IMR-90 (cell line): Measurements from ENCODE around the gene LINGO1. TPM values are rescaled to one million over a fixed set of nuclear protein-coding genes. Genes with fewer than 3 reads are reported as not detected.

Experiments used
- ATAC-seq: fragments of 200-7000 bp; cut with Tn5 transposase; 2 replicates; pipeline ENCODE4 v1.9.1; 2020; ENCODE audit warnings: low read depth, mild to moderate bottlenecking, moderate library complexity
- BruUV-seq: library from RNA; stranded (reverse); fragments of 400-500 nt; replicated peaks from 2 replicates; lab custom pipeline; 2021; lab: Mats Ljungman, UMichigan
- CTCF ChIA-PET: fragments of 300-600 bp; formaldehyde crosslinking; extraction: SDS; loops from one replicate; lab custom pipeline; 2021; ENCODE audit warnings: antibody characterized with exemption; lab: Yijun Ruan, JAX
- POLR2A ChIA-PET: fragments of 300-600 bp; sonication (Branson Sonifier 250); formaldehyde crosslinking; loops from one replicate; lab custom pipeline; 2022; ENCODE audit warnings: antibody characterized with exemption; ENCODE audit not compliant: unreplicated experiment; lab: Charles Lee
- DNase-seq: peaks from one replicate; pipeline ENCODE4 v3.0.0; 2013
- H2AFZ ChIP-seq: replicated peaks from 2 replicates; pipeline ENCODE3; 2013; ENCODE audit warnings: low read length, mild to moderate bottlenecking; ENCODE audit not compliant: poor library complexity
- H2AK5ac ChIP-seq: 2 replicates; pipeline ENCODE4 v1.6.1; 2013; ENCODE audit warnings: low read depth, low read length, inconsistent platforms
- H2AK9ac ChIP-seq: replicated peaks from 2 replicates; pipeline ENCODE3; 2013; ENCODE audit warnings: mild to moderate bottlenecking, low read depth, low read length, moderate library complexity; ENCODE audit not compliant: poor library complexity
- H2BK120ac ChIP-seq: 2 replicates; pipeline ENCODE4 v1.6.1; 2013; ENCODE audit warnings: low read depth, low read length, inconsistent platforms
- H2BK15ac ChIP-seq: 3 replicates; pipeline ENCODE4 v1.6.1; 2013; ENCODE audit warnings: low read depth, low read length, inconsistent platforms
- H2BK20ac ChIP-seq: 2 replicates; pipeline ENCODE4 v1.6.1; 2013; ENCODE audit warnings: low read depth, mild to moderate bottlenecking, inconsistent platforms, low read length, moderate library complexity
- H2BK5ac ChIP-seq: 2 replicates; pipeline ENCODE4 v1.6.1; 2013; ENCODE audit warnings: mild to moderate bottlenecking, low read depth, low read length, inconsistent platforms; ENCODE audit not compliant: poor library complexity, severe bottlenecking
- H3K14ac ChIP-seq: replicated peaks from 2 replicates; pipeline ENCODE4 v1.6.1; 2013; ENCODE audit warnings: low read depth, low read length, inconsistent platforms
- H3K18ac ChIP-seq: 2 replicates; pipeline ENCODE4 v1.6.1; 2013; ENCODE audit warnings: low read depth, low read length, control low read depth
- H3K23ac ChIP-seq: 2 replicates; pipeline ENCODE4 v1.6.1; 2013; ENCODE audit warnings: low read depth, low read length, inconsistent platforms
- H3K27ac ChIP-seq: 2 replicates; pipeline ENCODE4 v1.5.1; 2013; ENCODE audit warnings: mild to moderate bottlenecking, control low read depth, low read length; ENCODE audit not compliant: insufficient read depth
- H3K27me3 ChIP-seq: 2 replicates; pipeline ENCODE4 v1.6.1; 2013; ENCODE audit warnings: low read length; ENCODE audit not compliant: control insufficient read depth, insufficient read depth
- H3K36me3 ChIP-seq: 2 replicates; pipeline ENCODE4 v1.6.1; 2013; ENCODE audit warnings: low read length, mixed read lengths; ENCODE audit not compliant: control insufficient read depth, insufficient read depth
- H3K4ac ChIP-seq: 2 replicates; pipeline ENCODE4 v1.6.1; 2013; ENCODE audit warnings: low read depth, low read length, inconsistent platforms
- H3K4me1 ChIP-seq: 2 replicates; pipeline ENCODE4 v1.6.1; 2013; ENCODE audit warnings: low read length, mixed read lengths; ENCODE audit not compliant: control insufficient read depth, insufficient read depth
- H3K4me2 ChIP-seq: 2 replicates; pipeline ENCODE4 v1.6.1; 2013; ENCODE audit warnings: low read depth, mild to moderate bottlenecking, control low read depth, low read length, moderate library complexity
- H3K4me3 ChIP-seq: 2 replicates; pipeline ENCODE4 v1.5.1; 2013; ENCODE audit warnings: low read depth, mild to moderate bottlenecking, control low read depth, low read length, moderate library complexity; ENCODE audit not compliant: insufficient read depth
- H3K56ac ChIP-seq: 2 replicates; pipeline ENCODE4 v1.6.1; 2013; ENCODE audit warnings: low read length, inconsistent platforms; ENCODE audit not compliant: insufficient read depth; ENCODE audit errors: extremely low read depth
- H3K79me1 ChIP-seq, 2 experiments: 2 replicates each; pipeline ENCODE4 v1.6.1; 2013; ENCODE audit warnings: low read length in 2 of 2, inconsistent platforms in 1 of 2, low read depth in 1 of 2
- H3K9ac ChIP-seq: 2 replicates; pipeline ENCODE4 v1.6.1; 2013; ENCODE audit warnings: low read depth, low read length, control low read depth
- H3K9me1 ChIP-seq: 2 replicates; pipeline ENCODE4 v1.6.1; 2013; ENCODE audit warnings: low read length, inconsistent platforms; ENCODE audit not compliant: insufficient read depth
- H3K9me3 ChIP-seq: 2 replicates; pipeline ENCODE4 v1.6.1; 2013; ENCODE audit warnings: low read length; ENCODE audit not compliant: control insufficient read depth, insufficient read depth
- H4K20me1 ChIP-seq: 2 replicates; pipeline ENCODE4 v1.6.1; 2013; ENCODE audit warnings: low read length, inconsistent platforms; ENCODE audit not compliant: insufficient read depth
- H4K5ac ChIP-seq: 2 replicates; pipeline ENCODE4 v1.6.1; 2013; ENCODE audit warnings: mild to moderate bottlenecking, low read depth, low read length, control low read depth
- H4K8ac ChIP-seq, 2 experiments: 2 replicates each; pipeline ENCODE4 v1.6.1; 2013; ENCODE audit warnings: low read depth in 2 of 2, low read length in 2 of 2, control low read depth in 1 of 2, inconsistent platforms in 1 of 2
- H4K91ac ChIP-seq: 2 replicates; pipeline ENCODE4 v1.6.1; 2013; ENCODE audit warnings: low read depth, low read length, inconsistent platforms; ENCODE audit not compliant: insufficient read depth
- BHLHE40 ChIP-seq: fragments of 150-350 bp; IDR thresholded peaks from 2 replicates; pipeline ENCODE4 v1.6.1; 2016; ENCODE audit warnings: mild to moderate bottlenecking, low read depth, low read length
- CEBPB ChIP-seq: IDR thresholded peaks from 2 replicates; pipeline ENCODE4 v1.6.1; 2012; ENCODE audit warnings: low read depth, low read length, improper control_type of control experiment
- CHD1 ChIP-seq: IDR thresholded peaks from 2 replicates; pipeline ENCODE4 v1.6.1; 2012; ENCODE audit warnings: low read depth, low read length, improper control_type of control experiment
- CTCF ChIP-seq: conservative IDR thresholded peaks from 2 replicates; pipeline ENCODE4 v1.5.1; 2012; ENCODE audit warnings: mild to moderate bottlenecking, low read depth, low read length, improper control_type of control experiment
- ELK1 ChIP-seq: fragments of 150-350 bp; IDR thresholded peaks from 2 replicates; pipeline ENCODE4 v1.6.1; 2016; ENCODE audit warnings: low read depth, mild to moderate bottlenecking, low read length, moderate library complexity, borderline replicate concordance
- FOS ChIP-seq: fragments of 150-350 bp; IDR thresholded peaks from 2 replicates; pipeline ENCODE4 v1.6.1; 2016; ENCODE audit warnings: low read depth, low read length
- MAFK ChIP-seq: IDR thresholded peaks from 2 replicates; pipeline ENCODE4 v1.6.1; 2012; ENCODE audit warnings: low read depth, low read length, improper control_type of control experiment
- MAZ ChIP-seq: IDR thresholded peaks from 2 replicates; pipeline ENCODE4 v1.6.1; 2012; ENCODE audit warnings: low read depth, mild to moderate bottlenecking, low read length, improper control_type of control experiment, moderate library complexity, borderline replicate concordance
- MXI1 ChIP-seq: IDR thresholded peaks from 2 replicates; pipeline ENCODE4 v1.6.1; 2012; ENCODE audit warnings: low read depth, mild to moderate bottlenecking, low read length, moderate library complexity, borderline replicate concordance
- NFE2L2 ChIP-seq: fragments of 150-350 bp; IDR thresholded peaks from 2 replicates; pipeline ENCODE4 v1.6.1; 2016; ENCODE audit warnings: low read depth, mild to moderate bottlenecking, low read length
- POLR2A ChIP-seq: IDR thresholded peaks from 2 replicates; pipeline ENCODE4 v1.6.1; 2012; ENCODE audit warnings: mild to moderate bottlenecking, low read depth, low read length
- RAD21 ChIP-seq: IDR thresholded peaks from 2 replicates; pipeline ENCODE4 v1.6.1; 2012; ENCODE audit warnings: low read length, improper control_type of control experiment
- RCOR1 ChIP-seq: IDR thresholded peaks from 2 replicates; pipeline ENCODE4 v1.6.1; 2012; ENCODE audit warnings: mild to moderate bottlenecking, low read length, improper control_type of control experiment; ENCODE audit not compliant: insufficient replicate concordance
- RFX5 ChIP-seq: IDR thresholded peaks from 2 replicates; pipeline ENCODE4 v1.8.0; 2012; ENCODE audit warnings: low read depth, mild to moderate bottlenecking, low read length, moderate library complexity
- SMC3 ChIP-seq: fragments of 150-350 bp; IDR thresholded peaks from 2 replicates; pipeline ENCODE4 v1.6.1; 2016; ENCODE audit warnings: low read depth, mild to moderate bottlenecking, antibody characterized with exemption, low read length, moderate library complexity
- USF2 ChIP-seq: fragments of 150-350 bp; IDR thresholded peaks from 2 replicates; pipeline ENCODE4 v1.6.1; 2017; ENCODE audit warnings: mild to moderate bottlenecking, antibody characterized with exemption, low read length, low read depth
- WGBS, 2 experiments: methylation state at CpG; one replicate each; pipeline versions ENCODE4 v1.1.5 to v1.1.7; 2013; ENCODE audit warnings: missing lambda C conversion rate in 2 of 2; ENCODE audit not compliant: insufficient read length in 1 of 2; ENCODE audit errors: extremely low coverage in 2 of 2; 5-methylcytosine and 5-hydroxymethylcytosine counted together
- dilution Hi-C: fragments of 300-500 bp; cut with HindIII; formaldehyde crosslinking; loops from one replicate; pipeline ENCODE4 v1.14.3; 2018; ENCODE audit warnings: low sequenced_read_pairs; ENCODE audit not compliant: unreplicated experiment
- in situ Hi-C: fragments of 300-500 bp; cut with MboI; formaldehyde crosslinking; loops from 3 replicates; pipeline ENCODE4 v1.14.3; 2019; ENCODE audit warnings: low sequenced_read_pairs, inconsistent platforms, mixed read lengths
- intact Hi-C: fragments of 100-400 bp; cut with micrococcal nuclease; formaldehyde crosslinking; loops from 2 replicates; pipeline ENCODE4 v1.10.0; 2022
- polyA plus RNA-seq, 3 experiments: library from polyadenylated mRNA; depleted of rRNA; stranded (reverse); fragments of >200 nt; gene quantifications; 2 replicates each; pipeline ENCODE4 v1.2.3, GENCODE V29; 2012; ENCODE audit warnings: low replicate concordance in 1 of 3
- total RNA-seq: library from RNA; depleted of rRNA; stranded (reverse); fragments of >200 nt; gene quantifications from 2 replicates; pipeline ENCODE4 v1.2.3, GENCODE V29; 2012

Gene LINGO1
- total and polyA plus RNA-seq, 2 of the 4 experiments (the other 2 are of a cell fraction), result 0.05 TPM; not detected in 1

GRCh38 chr15:77614251-77614806 lies 18.4 kb downstream of the LINGO1 start:
- Histone ChIP-seq H2AK5ac (no peak overlapping the region), H3K4ac (no peak overlapping the region), H4K20me1 (no peaks in the 10 kb centered on the region), H2BK20ac (no peak overlapping the region), H4K5ac (no peak overlapping the region), H3K27ac (no peak overlapping the region), H2AK9ac (no peak overlapping the region), H3K14ac (no peak overlapping the region), H3K4me2 (no peak overlapping the region), H3K79me1 (no peaks in the 10 kb centered on the region), H2AFZ (no peak overlapping the region), H2BK120ac (no peak overlapping the region), H3K4me1 (no peaks in the 10 kb centered on the region), H4K91ac (no peak overlapping the region), H2BK5ac (no peak overlapping the region), H2BK15ac (no peak overlapping the region), H3K36me3 (no peaks in the 10 kb centered on the region), H3K18ac (no peak overlapping the region), H3K9me3 (no peaks in the 10 kb centered on the region), H3K9ac (no peak overlapping the region), H3K4me3 (no peak overlapping the region), H3K56ac (no peak overlapping the region), H3K27me3 (peaks cover 36% of the 10 kb centered on the region), H3K23ac (no peak overlapping the region), H4K8ac (no peak overlapping the region), H3K9me1 (no peaks in the 10 kb centered on the region)
- WGBS, 2 experiments, result 94% methylated on average over 31 of the region's 48 CpGs; no CpG with 5 or more reads in 1 of the 2 experiments
- BruUV-seq, result no TSS peak
- DNase-seq (no peak), ATAC-seq (no peak)
- ChIA-PET POLR2A (no interaction called here), CTCF (no interaction called here)
- TF ChIP-seq USF2 (no peak), RAD21 (no peak), CEBPB (no peak), POLR2A (no peak), RCOR1 (no peak), MXI1 (no peak), NFE2L2 (no peak), ELK1 (no peak), RFX5 (no peak), SMC3 (no peak), MAFK (no peak), FOS (no peak), BHLHE40 (no peak), CTCF (no peak), MAZ (no peak), CHD1 (no peak)
- in situ Hi-C loops (no loop called here), dilution Hi-C loops (no loop called here), intact Hi-C loops (no loop called here)
